Erythroblast (primary cell): ENCODE measurements around the gene AKAIN1.

ENCODE experiments used
- GATA1 ChIP-seq: IDR thresholded peaks from 2 replicates; pipeline ENCODE4 v1.6.1; 2011; ENCODE audit warnings: low read depth, mild to moderate bottlenecking, control low read depth, low read length, moderate library complexity
- POLR2A ChIP-seq: IDR thresholded peaks from 2 replicates; pipeline ENCODE4 v1.6.1; 2011; ENCODE audit warnings: mild to moderate bottlenecking, low read length

- no peak for TF ChIP-seq POLR2A
- TF ChIP-seq GATA1 = no peak
Observed at GRCh38 chr18:5197032-5197434, at the start of gene AKAIN1.
